A549 (cell line): ENCODE results near the gene ANKAR. TPM values are rescaled to one million over a fixed set of nuclear protein-coding genes. Genes with fewer than 3 reads are reported as not detected.
"Not testable (repeated sequence)": the region's sequence is repeated elsewhere in the genome, so short reads cannot be mapped to it uniquely, and the experiment has no call there.

Source experiments
- ATAC-seq, 2 experiments: fragments of 200-7000 bp in 1 of 2; fragments of >200 bp in 1 of 2; cut with Nextera tagmentation in 1 of 2; cut with Tn5 transposase in 1 of 2; 3 replicates each; pipeline versions ENCODE4 v1.8.0 to v1.9.1; 2018 to 2020; ENCODE audit warnings: mild to moderate bottlenecking in 1 of 2, moderate library complexity in 1 of 2
- CTCF ChIA-PET: fragments of 300-600 bp; sonication (Branson Sonifier 250); formaldehyde crosslinking; extraction: SDS; loops from one replicate; lab custom pipeline; 2021; ENCODE audit warnings: antibody characterized with exemption, inconsistent platforms; lab: Yijun Ruan, JAX
- POLR2A ChIA-PET: fragments of 350-600 bp; formaldehyde crosslinking; extraction: SDS; loops from one replicate; lab custom pipeline; 2021; ENCODE audit warnings: antibody characterized with exemption, inconsistent platforms; lab: Yijun Ruan, JAX
- DNase-seq, 2 experiments: peaks; one replicate each; pipeline versions ENCODE4 v3.0.0 to v3.0.0-alpha.2; 2011 to 2016; ENCODE audit warnings: low read depth in 1 of 2, low spot score in 1 of 2
- FAIRE-seq: peaks from 2 replicates; lab custom pipeline; 2011; peaks lifted over from hg19 to GRCh38; lab: Jason Lieb, UNC
- H3K27ac ChIP-seq, 2 experiments: fragments of >200 bp; sonication (Bioruptor Twin); formaldehyde crosslinking; 3 replicates each; pipeline ENCODE4 v1.5.1; 2016 to 2017
- H3K4me1 ChIP-seq: fragments of >200 bp; sonication (Bioruptor Twin); formaldehyde crosslinking; 3 replicates; pipeline ENCODE4 v1.6.1; 2016
- H3K4me2 ChIP-seq: fragments of >200 bp; sonication (Bioruptor Twin); formaldehyde crosslinking; 3 replicates; pipeline ENCODE4 v1.6.1; 2016
- H3K4me3 ChIP-seq: fragments of >200 bp; sonication (Bioruptor Twin); formaldehyde crosslinking; 3 replicates; pipeline ENCODE4 v1.5.1; 2016
- H3K9me3 ChIP-seq: fragments of >200 bp; sonication (Bioruptor Twin); formaldehyde crosslinking; 3 replicates; pipeline ENCODE4 v1.6.1; 2016
- BHLHE40 ChIP-seq: IDR thresholded peaks from 2 replicates; pipeline ENCODE4 v1.6.1; 2012; ENCODE audit warnings: low read depth, low read length, inconsistent platforms
- CEBPB ChIP-seq, 2 experiments: fragments of >200 bp in 1 of 2; sonication (Bioruptor Twin) in 1 of 2; formaldehyde crosslinking in 1 of 2; IDR thresholded peaks; 2 replicates each; pipeline ENCODE4 v1.6.1; 2012 to 2016
- CHD4 ChIP-seq: fragments of 200-600 bp; sonication (generic); IDR thresholded peaks from 2 replicates; pipeline ENCODE4 v1.6.1; 2016; ENCODE audit warnings: antibody characterized with exemption, mild to moderate bottlenecking, borderline replicate concordance
- EHF ChIP-seq: fragments of 250-450 bp; sonication (Bioruptor Pico); IDR thresholded peaks from 2 replicates; pipeline ENCODE4 v1.5.0; 2020; ENCODE audit warnings: mild to moderate bottlenecking
- FOSL2 ChIP-seq, 2 experiments: fragments of 450-650 bp in 1 of 2; fragments of >200 bp in 1 of 2; sonication (Bioruptor Twin) in 1 of 2; formaldehyde crosslinking; IDR thresholded peaks; 2 replicates each; pipeline versions ENCODE4 v1.5.0 to v1.6.1; 2016 to 2020; ENCODE audit warnings: mild to moderate bottlenecking in 1 of 2, moderate library complexity in 1 of 2
- FOXS1 ChIP-seq: fragments of 250-450 bp; sonication (Bioruptor Pico); IDR thresholded peaks from 2 replicates; pipeline ENCODE4 v1.5.0; 2020; ENCODE audit warnings: mild to moderate bottlenecking, moderate library complexity
- HDAC2 ChIP-seq: fragments of 200-600 bp; sonication (generic); IDR thresholded peaks from 2 replicates; pipeline ENCODE4 v1.6.1; 2016
- HOXB13 ChIP-seq: fragments of 250-450 bp; sonication (Bioruptor Pico); IDR thresholded peaks from 2 replicates; pipeline ENCODE4 v1.5.0; 2020; ENCODE audit warnings: low read depth, mild to moderate bottlenecking, moderate library complexity
- JUN ChIP-seq, 2 experiments: fragments of >200 bp; sonication (Bioruptor Twin); formaldehyde crosslinking; IDR thresholded peaks; 2 replicates in 1 of 2; 3 replicates in 1 of 2; pipeline ENCODE4 v1.6.1; 2016 to 2017
- KDM1A ChIP-seq: fragments of 200-600 bp; sonication (generic); IDR thresholded peaks from 2 replicates; pipeline ENCODE4 v1.6.1; 2016; ENCODE audit warnings: low read depth, mild to moderate bottlenecking
- KDM5A ChIP-seq: fragments of 200-600 bp; sonication (generic); IDR thresholded peaks from 2 replicates; pipeline ENCODE4 v1.6.1; 2016; ENCODE audit warnings: antibody characterized with exemption, mild to moderate bottlenecking
- MAFK ChIP-seq: fragments of 450-650 bp; IDR thresholded peaks from 2 replicates; pipeline ENCODE4 v1.6.1; 2014; ENCODE audit not compliant: partially characterized antibody
- MAZ ChIP-seq: fragments of 150-350 bp; IDR thresholded peaks from 2 replicates; pipeline ENCODE4 v1.6.1; 2014; ENCODE audit warnings: antibody characterized with exemption, low read depth, low read length, borderline replicate concordance
- MYC ChIP-seq: IDR thresholded peaks from 2 replicates; pipeline ENCODE4 v1.6.1; 2012; ENCODE audit warnings: mild to moderate bottlenecking, inconsistent platforms, low read length, improper control_type of control experiment, borderline replicate concordance
- NPAS2 ChIP-seq: fragments of 250-450 bp; sonication (Bioruptor Pico); IDR thresholded peaks from 2 replicates; pipeline ENCODE4 v1.8.0; 2022; ENCODE audit warnings: mild to moderate bottlenecking, moderate library complexity, borderline replicate concordance
- NR3C1 ChIP-seq: fragments of >200 bp; sonication (Bioruptor Twin); formaldehyde crosslinking; IDR thresholded peaks from 3 replicates; pipeline ENCODE4 v1.6.1; 2017
- POLR2A ChIP-seq: IDR thresholded peaks from 2 replicates; pipeline ENCODE4 v1.6.1; 2012; ENCODE audit warnings: mild to moderate bottlenecking, low read length
- POLR2AphosphoS2 ChIP-seq: conservative IDR thresholded peaks from 2 replicates; pipeline ENCODE4 v1.6.1; 2012; ENCODE audit warnings: low read length, improper control_type of control experiment, inconsistent platforms
- RAD21 ChIP-seq, 2 experiments: fragments of >200 bp in 1 of 2; sonication (Bioruptor Twin) in 1 of 2; formaldehyde crosslinking in 1 of 2; IDR thresholded peaks in 1 of 2; conservative IDR thresholded peaks in 1 of 2; 2 replicates in 1 of 2; 3 replicates in 1 of 2; pipeline ENCODE4 v1.6.1; 2012 to 2018; ENCODE audit warnings: inconsistent platforms in 1 of 2
- SMC3 ChIP-seq: fragments of >200 bp; sonication (Bioruptor Twin); formaldehyde crosslinking; IDR thresholded peaks from 3 replicates; pipeline ENCODE4 v1.6.1; 2018; ENCODE audit warnings: inconsistent platforms
- TFCP2L1 ChIP-seq: fragments of 250-450 bp; sonication (Bioruptor Pico); IDR thresholded peaks from 2 replicates; pipeline ENCODE4 v1.5.0; 2021; ENCODE audit warnings: mild to moderate bottlenecking
- TP53 ChIP-seq: fragments of 250-450 bp; sonication (Bioruptor Pico); IDR thresholded peaks from 2 replicates; pipeline ENCODE4 v1.5.0; 2021; ENCODE audit warnings: mild to moderate bottlenecking, moderate library complexity
- ZC3H11A ChIP-seq: fragments of 450-650 bp; IDR thresholded peaks from 2 replicates; pipeline ENCODE4 v1.6.1; 2014; ENCODE audit warnings: antibody characterized with exemption, mild to moderate bottlenecking
- ZFP36 ChIP-seq: fragments of 450-650 bp; IDR thresholded peaks from 2 replicates; pipeline ENCODE4 v1.6.1; 2014; ENCODE audit warnings: borderline replicate concordance; ENCODE audit not compliant: partially characterized antibody
- WGBS: methylation state at CpG from one replicate; pipeline ENCODE4 v1.1.6; 2017; ENCODE audit errors: missing lambda C conversion rate; 5-methylcytosine and 5-hydroxymethylcytosine counted together
- polyA plus RNA-seq, 4 experiments: library from polyadenylated mRNA; depleted of rRNA in 3 of 4; stranded (reverse); fragments of >200 nt; fragmentation: RNase III in 1 of 4; extraction: RNeasy Plus Mini Kit Qiagen cat#74134 plus additional on column Dnase treatment in 1 of 4; gene quantifications; 2 replicates in 3 of 4; 3 replicates in 1 of 4; pipeline ENCODE4 v1.2.3, GENCODE V29; 2011 to 2017
- TF ChIP-seq, protein P1 (sequence below): fragments of >200 bp; sonication (Bioruptor Twin); formaldehyde crosslinking; IDR thresholded peaks from 3 replicates; pipeline ENCODE4 v1.5.1; 2016
- TF ChIP-seq, protein P2 (sequence below): IDR thresholded peaks from 2 replicates; pipeline ENCODE4 v1.6.1; 2012
- TF ChIP-seq, protein P3 (sequence below): IDR thresholded peaks from 2 replicates; pipeline ENCODE4 v1.6.1; 2012; ENCODE audit warnings: low read depth, borderline replicate concordance

The ANKAR gene
- polyA plus RNA-seq, 2 of the 4 experiments (the other 2 are of a cell fraction) = 2.2 to 4.8 TPM

DNA sequence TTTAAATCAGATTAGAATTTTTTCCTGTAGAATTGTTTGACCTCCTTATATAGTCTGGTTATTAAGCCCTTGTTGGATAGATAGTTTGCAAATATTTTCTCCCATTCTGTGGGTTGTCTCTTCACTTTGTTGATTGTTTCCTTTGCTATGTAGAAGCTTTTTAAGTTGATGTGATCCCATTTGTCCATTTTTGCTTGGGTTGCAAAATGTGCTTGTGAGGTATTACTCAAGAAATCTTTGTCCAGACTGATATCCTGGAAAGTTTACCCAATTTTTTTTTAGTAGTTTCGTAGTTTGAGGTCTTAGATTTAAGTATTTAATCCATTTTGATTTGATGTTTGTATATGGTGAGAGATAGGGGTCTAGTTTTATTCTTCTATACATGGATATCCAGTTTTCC lies 13.3 kb downstream of the ANKAR start:
- FAIRE-seq, H3K9me3 ChIP-seq, H3K4me3 ChIP-seq, H3K27ac ChIP-seq, ATAC-seq, H3K4me1 ChIP-seq, DNase-seq, H3K4me2 ChIP-seq, POLR2A ChIA-PET: not testable (repeated sequence)
- CTCF ChIA-PET = interaction anchor here (0.9 to 4.0 kb wide), 3 partner anchors 11 to 27 kb away, joined by 3 to 11 read pairs (median 7); no protein-coding TSS in a partner anchor
- WGBS = 43% methylated on average over 1 of the region's 1 CpG
- peak; percentile 81 for TF ChIP-seq MAFK

DNA sequence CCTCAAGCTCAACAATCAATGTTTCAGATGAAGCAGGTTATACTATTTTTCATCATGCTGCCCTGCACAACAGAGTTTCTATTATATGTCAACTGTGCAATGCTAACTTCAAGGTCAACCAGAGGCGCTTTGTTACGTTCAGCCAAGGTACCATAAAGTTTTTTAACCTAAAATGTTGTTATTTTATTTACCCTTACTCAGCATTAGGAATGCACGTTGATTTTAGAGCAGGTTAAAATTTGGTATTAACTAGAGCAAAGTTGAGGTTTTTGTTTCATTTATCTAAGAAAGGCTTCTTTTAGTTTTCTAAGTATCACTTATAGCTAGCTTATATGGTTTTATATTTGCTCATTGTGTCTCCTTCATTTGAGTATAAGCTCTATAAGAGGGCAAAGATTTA lies 21.8 kb downstream of the ANKAR start:
- FAIRE-seq (no peak), DNase-seq (no peak), ATAC-seq (no peak)
- no peak overlapping the region for H3K4me3 ChIP-seq
- ChIA-PET POLR2A (no interaction called here), CTCF (interaction anchor here (0.6 to 3.5 kb wide), 10 partner anchors 15 to 566 kb away, joined by 3 to 19 read pairs (median 4); partner anchors contain the start of gene ASNSD1)
- H3K9me3 ChIP-seq = no peaks in the 10 kb centered on the region
- WGBS = 85% methylated on average over 3 of the region's 3 CpGs
- no peak overlapping the region for H3K4me2 ChIP-seq
- TF ChIP-seq JUN (IDR thresholded peaks at IDR 0.05) (no peak), TP53 (CRISPR knock-in tag) (no peak), FOXS1 (CRISPR knock-in tag) (no peak), MAZ (no peak), KDM1A (no peak), NR3C1 (no peak), TFCP2L1 (no peak)
- no peak overlapping the region for H3K27ac ChIP-seq
- no peaks in the 10 kb centered on the region for H3K4me1 ChIP-seq

DNA sequence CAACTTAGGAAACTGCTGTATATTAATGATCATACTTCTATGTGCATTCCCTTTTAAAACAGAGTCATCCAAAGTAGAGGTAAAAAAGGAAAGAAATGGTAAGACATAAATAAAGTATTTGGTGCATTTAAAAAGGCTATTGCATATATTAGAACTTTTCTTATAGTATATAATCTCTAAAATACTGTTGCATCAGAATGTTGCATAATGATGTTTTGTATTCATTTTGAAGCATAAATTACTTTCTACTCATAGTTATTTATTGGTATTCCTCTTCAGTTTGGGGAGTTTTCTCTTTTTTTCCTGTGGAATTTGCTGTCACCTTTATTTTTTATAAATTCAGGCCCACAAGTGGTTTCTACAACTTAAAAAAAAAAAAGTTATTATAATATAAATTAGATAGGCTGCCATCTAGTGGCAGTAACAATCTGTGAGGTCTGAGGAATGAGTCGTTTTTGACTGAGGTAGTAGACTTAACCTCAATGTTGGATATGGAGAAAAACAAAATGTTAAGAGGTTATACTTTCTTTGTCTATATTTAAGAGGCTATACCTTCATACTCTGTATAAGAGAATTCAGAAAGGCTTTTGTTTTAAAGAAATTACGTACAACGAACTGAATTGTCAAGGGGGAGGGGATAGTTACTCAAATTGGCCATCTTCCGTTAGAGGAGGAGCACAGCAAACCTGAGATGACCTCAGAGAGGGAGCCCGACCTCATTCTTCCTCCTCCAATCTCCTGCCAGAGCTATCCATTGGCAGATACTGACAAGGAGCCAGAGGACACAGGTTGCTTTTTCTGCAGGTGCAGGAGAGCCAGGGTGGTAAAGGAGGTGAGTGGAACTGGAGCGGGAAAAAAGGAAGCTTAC lies 23.8 kb downstream of the ANKAR start:
- H3K9me3 ChIP-seq = no peaks in the 10 kb centered on the region
- FAIRE-seq (no peak), ATAC-seq (peak; percentile 77 to 80; a peak in 5 of 6 replicates), DNase-seq (peak; percentile 10 to 47)
- POLR2A ChIA-PET = no interaction called here
- no peak overlapping the region for H3K27ac ChIP-seq
- CTCF ChIA-PET = interaction anchor here (0.6 to 2.0 kb wide), 14 partner anchors 10 to 590 kb away, joined by 3 to 13 read pairs (median 4); partner anchors contain the start of gene ANKAR
- TF ChIP-seq ZFP36 (no peak), CEBPB (IDR thresholded peaks at IDR 0.05) (peak; percentile 7 to 58; a peak in 2 of 4 replicates), CHD4 (no peak), SMC3 (peak; percentile 67), RAD21 (conservative IDR thresholded peaks at IDR 0.05 in 1 of 2, IDR thresholded peaks at IDR 0.05 in 1 of 2) (peak; percentile 24 to 35; a peak in 3 of 5 replicates)
- TF ChIP-seq, protein P1, sequence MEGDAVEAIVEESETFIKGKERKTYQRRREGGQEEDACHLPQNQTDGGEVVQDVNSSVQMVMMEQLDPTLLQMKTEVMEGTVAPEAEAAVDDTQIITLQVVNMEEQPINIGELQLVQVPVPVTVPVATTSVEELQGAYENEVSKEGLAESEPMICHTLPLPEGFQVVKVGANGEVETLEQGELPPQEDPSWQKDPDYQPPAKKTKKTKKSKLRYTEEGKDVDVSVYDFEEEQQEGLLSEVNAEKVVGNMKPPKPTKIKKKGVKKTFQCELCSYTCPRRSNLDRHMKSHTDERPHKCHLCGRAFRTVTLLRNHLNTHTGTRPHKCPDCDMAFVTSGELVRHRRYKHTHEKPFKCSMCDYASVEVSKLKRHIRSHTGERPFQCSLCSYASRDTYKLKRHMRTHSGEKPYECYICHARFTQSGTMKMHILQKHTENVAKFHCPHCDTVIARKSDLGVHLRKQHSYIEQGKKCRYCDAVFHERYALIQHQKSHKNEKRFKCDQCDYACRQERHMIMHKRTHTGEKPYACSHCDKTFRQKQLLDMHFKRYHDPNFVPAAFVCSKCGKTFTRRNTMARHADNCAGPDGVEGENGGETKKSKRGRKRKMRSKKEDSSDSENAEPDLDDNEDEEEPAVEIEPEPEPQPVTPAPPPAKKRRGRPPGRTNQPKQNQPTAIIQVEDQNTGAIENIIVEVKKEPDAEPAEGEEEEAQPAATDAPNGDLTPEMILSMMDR = peak; percentile 80
- TF ChIP-seq, all 56 proteins: peak for 4
- Histone ChIP-seq H3K4me2 (0 out of 3 replicates have a peak overlapping the region, but pooled peaks have one; percentile 17), H3K4me1 (no peaks in the 10 kb centered on the region), H3K4me3 (no peak overlapping the region)
- 44% methylated on average over 6 of the region's 6 CpGs for WGBS

DNA sequence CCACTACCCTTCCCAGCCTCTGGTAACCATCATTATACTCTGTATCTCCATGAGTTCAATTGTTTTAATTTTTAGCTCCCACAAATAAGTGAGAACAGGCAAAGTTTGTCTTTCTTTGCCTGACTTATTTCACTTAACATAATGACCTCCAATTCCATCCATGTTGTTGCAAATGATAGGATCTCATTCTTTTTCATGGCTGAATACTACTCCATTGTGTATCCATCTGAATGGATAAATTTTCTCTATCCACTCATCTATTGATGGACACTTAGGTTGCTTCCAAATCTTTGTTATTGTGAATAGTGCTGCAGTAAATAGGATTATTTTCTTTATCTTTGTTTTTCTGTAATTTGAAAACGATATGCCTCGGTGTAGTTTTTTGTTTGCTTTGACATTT lies 26.2 kb downstream of the ANKAR start:
- TF ChIP-seq FOSL2 (IDR thresholded peaks at IDR 0.05) = no peak
- no peak for TF ChIP-seq FOSL2 (CRISPR knock-in tag; IDR thresholded peaks at IDR 0.05)
- no peak for TF ChIP-seq POLR2AphosphoS2
- no peak for TF ChIP-seq ZC3H11A
- TF ChIP-seq HDAC2 = no peak
- TF ChIP-seq, protein P2, sequence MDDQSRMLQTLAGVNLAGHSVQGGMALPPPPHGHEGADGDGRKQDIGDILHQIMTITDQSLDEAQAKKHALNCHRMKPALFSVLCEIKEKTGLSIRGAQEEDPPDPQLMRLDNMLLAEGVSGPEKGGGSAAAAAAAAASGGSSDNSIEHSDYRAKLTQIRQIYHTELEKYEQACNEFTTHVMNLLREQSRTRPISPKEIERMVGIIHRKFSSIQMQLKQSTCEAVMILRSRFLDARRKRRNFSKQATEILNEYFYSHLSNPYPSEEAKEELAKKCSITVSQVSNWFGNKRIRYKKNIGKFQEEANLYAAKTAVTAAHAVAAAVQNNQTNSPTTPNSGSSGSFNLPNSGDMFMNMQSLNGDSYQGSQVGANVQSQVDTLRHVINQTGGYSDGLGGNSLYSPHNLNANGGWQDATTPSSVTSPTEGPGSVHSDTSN = no peak
- TF ChIP-seq BHLHE40 = no peak
- no peak for TF ChIP-seq MYC
- no peak for TF ChIP-seq HOXB13 (CRISPR knock-in tag)
- TF ChIP-seq NR3C1 = no peak
- TF ChIP-seq EHF (CRISPR knock-in tag) = no peak
- TF ChIP-seq TFCP2L1 = no peak
- no peak for TF ChIP-seq KDM5A
- no peak for TF ChIP-seq NPAS2 (CRISPR knock-in tag)
- TF ChIP-seq, protein P3, sequence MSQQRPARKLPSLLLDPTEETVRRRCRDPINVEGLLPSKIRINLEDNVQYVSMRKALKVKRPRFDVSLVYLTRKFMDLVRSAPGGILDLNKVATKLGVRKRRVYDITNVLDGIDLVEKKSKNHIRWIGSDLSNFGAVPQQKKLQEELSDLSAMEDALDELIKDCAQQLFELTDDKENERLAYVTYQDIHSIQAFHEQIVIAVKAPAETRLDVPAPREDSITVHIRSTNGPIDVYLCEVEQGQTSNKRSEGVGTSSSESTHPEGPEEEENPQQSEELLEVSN = no peak
- no peak for TF ChIP-seq CEBPB (IDR thresholded peaks at IDR 0.05)
- TF ChIP-seq TP53 (CRISPR knock-in tag) = no peak
- TF ChIP-seq POLR2A = no peak
- TF ChIP-seq, all 56 proteins: peak for 0
- FAIRE-seq (no peak), DNase-seq (no peak), ATAC-seq (no peak)
- Histone ChIP-seq H3K9me3 (no peaks in the 10 kb centered on the region), H3K4me1 (no peaks in the 10 kb centered on the region), H3K4me3 (no peak overlapping the region), H3K27ac (no peak overlapping the region), H3K4me2 (no peak overlapping the region)
- WGBS = 49% methylated on average over 2 of the region's 2 CpGs
- ChIA-PET POLR2A (no interaction called here), CTCF (interaction anchor here (1.0 to 2.4 kb wide), 3 partner anchors 10 to 40 kb away, joined by 3 to 11 read pairs (median 3); partner anchors contain the start of genes ANKAR and ASNSD1)
